HG03439 (cell line): ENCODE measurements around the gene LHFPL4.
"Not testable (repeated sequence)": the region's sequence is repeated elsewhere in the genome, so short reads cannot be mapped to it uniquely, and the experiment has no call there.

Source experiments
- ATAC-seq: cut with Tn5 transposase; IDR thresholded peaks from one replicate; pipeline ENCODE4 v1.9.1; 2021; ENCODE audit warnings: mild to moderate bottlenecking, moderate library complexity; ENCODE audit not compliant: unreplicated experiment

LHFPL4 gene

GRCh38 chr3:9553021-9553947 lies at the start of gene LHFPL4:
LHFPL4 (minus strand) TSS chr3:9553822; CDS start chr3:9552679, 1,143 bp downstream.
- no peak for ATAC-seq

DNA sequence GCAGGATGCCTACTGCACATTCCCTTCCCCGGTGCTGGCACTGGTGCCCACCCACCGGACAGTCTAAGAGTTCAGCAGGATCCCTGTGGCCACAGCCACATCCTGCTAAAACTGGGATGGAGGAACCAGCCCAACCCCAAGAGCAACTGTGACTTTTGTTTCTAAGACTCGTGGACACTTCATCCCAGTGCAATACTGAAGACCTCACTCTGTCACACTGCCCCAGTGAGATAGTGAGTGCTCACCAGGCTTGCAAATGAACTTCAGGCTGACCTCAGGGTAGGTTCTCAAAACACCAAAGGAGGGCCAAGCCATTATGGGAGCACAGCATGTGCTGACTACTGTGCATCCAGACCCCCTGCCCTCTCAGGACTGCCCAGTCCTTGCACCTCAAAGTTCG lies 49.0 kb upstream of the LHFPL4 start:
- no peak for ATAC-seq

DNA sequence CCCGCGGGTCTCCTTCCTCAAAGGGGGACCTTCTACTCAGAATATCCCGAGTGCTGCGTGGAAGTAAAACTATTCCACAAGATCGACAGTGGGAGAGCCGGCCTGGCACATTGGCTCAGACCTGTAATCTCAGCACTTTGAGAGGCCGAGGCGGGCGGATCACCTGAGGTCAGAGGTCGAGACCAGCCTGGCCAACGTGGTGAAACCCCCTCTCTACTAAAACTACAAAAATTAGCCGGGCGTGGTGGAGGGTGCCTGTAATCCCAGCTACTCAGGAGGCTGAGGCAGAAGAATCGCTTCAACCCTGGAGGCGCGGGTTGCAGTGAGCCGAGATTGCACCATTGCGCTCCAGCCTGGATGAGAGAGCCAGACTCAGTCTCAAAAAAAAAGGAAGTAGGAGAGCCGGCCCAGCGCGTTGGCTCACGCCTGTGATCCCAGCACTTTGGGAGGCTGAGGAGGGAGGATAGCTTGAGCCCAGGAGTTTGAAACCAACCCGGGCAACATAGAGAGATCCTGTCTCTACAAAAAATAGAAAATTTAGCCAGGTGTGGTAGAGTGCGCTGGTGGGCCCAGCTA lies 47.5 kb upstream of the LHFPL4 start:
- ATAC-seq, result not testable (repeated sequence)

DNA sequence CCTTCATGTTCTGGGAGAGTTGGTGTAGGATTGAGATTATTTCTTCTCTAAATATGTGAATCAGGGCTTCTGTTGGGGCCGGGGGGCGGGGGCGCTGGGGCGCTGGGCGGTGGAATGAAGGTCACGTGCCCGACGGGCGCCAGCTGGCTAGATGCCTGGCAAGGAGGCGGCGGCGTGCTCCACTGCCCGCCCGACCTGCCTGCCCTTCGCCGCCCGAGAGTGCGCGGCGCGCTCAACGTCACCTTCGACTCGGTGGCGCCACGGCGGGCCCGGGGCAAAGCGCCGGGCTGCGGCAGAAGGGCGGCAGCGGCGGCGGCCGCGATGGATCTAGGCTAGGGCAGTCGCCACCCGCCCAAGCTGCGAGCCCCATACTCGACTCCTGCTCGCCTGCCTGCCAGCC lies 47.0 kb upstream of the LHFPL4 start:
- ATAC-seq, result no peak

DNA sequence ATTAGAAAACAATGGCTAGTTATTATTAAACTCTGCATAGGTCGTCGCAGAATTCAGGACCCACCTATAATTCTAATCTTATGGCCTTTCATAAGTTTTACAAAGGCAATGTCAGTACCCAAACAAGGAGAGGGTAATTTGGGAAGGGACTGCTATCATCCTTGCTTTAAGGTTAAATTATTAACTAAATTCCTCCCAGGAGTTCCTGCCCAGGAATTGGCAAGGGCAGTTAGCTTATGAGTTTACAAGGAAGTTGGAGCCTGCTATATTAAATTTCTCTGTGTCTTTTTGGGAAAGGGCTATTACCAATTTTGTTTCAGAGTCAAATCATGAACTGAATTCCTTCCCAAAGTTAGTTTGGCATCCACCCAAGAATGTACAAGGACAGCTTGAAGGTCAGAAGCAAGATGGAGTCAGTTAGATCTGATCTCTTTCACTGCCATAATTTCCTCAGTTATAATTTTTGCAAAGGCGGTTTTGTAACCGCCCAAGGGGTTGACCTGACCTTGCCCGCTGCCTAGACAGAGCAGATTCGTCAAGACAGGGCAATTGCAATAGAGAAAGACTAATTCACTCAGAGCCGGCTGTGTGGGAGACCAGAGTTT lies 45.3 kb upstream of the LHFPL4 start:
- ATAC-seq, result no peak

DNA sequence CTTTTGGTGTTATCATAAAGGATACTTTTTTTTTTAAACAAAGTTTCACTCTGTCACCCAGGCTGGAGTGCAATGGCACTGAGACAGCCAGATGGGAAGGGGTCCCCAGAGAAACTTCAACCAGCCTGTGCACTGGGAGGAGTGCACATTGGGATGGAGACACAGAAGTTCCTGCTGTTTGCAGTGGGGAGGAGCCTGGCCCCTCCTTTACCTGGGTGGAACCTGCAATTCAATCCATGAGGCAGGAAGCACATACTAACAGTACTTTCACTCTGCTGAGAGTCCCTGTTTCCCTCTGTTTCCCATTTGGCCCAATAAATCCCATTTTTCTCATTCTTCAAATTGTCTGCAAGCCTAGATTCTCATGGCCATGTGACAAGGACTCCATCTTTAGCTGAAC lies 42.3 kb upstream of the LHFPL4 start:
- no peak for ATAC-seq

DNA sequence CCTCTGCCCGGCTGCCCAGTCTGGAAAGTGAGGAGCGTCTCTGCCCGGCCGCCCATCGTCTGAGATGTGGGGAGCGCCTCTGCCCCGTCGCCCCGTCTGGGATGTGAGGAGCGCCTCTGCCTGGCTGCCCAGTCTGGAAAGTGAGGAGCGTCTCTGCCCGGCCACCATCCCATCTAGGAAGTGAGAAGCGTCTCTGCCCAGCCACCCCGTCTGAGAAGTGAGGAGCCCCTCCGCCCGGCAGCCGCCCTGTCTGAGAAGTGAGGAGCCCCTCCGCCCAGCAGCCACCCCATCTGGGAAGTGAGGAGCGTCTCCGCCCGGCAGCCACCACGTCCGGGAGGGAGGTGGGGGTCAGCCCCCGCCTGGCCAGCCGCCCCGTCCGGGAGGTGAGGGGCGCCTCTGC lies 38.2 kb upstream of the LHFPL4 start:
- ATAC-seq, result not testable (repeated sequence)

DNA sequence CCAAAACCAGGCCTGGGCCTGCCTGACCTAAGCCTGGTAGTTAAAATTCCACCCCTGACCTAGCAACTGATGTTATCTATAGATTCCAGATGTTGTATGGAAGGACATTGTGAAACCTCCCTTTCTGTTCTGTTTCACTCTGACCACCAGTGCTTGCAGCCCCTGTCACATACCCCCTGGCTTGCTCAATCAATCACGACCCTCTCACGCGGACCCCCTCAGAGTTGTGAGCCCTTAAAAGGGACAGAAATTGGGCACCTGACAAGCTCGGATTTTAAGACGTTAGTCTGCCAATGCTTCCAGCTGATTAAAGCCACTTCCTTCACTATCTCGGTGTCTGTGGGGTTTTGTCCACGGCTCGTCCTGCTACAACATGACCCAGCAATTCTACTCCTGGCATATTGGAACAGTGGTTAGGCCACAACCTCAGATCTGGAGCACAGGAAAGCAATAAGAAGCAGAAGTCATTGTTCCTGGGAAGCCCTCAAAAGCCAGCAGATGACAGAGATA lies 36.7 kb upstream of the LHFPL4 start:
- ATAC-seq, result no peak

GRCh38 chr3:9583792-9584191 lies 30.2 kb upstream of the LHFPL4 start:
- no peak for ATAC-seq

GRCh38 chr3:9583371-9583770 lies 29.7 kb upstream of the LHFPL4 start:
- ATAC-seq, result no peak

DNA sequence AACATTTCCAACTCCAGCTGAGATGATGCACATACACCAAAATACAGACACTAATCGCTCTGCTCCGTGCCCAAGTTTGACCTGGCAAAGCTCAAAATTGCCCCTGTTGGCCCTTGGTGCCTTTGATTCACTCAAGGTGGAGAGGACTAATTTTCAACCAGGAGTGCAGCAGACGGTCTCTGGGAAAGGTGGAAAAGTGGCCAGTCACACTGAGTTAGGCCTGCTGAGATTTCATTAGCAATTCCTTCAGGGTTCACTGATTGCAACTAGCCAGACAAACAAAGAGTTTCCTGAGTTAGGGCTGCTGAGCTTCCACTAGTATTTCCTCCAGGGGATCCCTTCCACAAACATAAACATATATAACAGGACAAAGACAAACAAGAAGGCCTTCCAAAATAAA lies 28.7 kb upstream of the LHFPL4 start:
- ATAC-seq, result no peak

GRCh38 chr3:9581742-9582141 lies 28.1 kb upstream of the LHFPL4 start:
- no peak for ATAC-seq

- no peak for ATAC-seq
Measured at GRCh38 chr3:9569054-9569453, 15.4 kb upstream of the LHFPL4 start.

DNA sequence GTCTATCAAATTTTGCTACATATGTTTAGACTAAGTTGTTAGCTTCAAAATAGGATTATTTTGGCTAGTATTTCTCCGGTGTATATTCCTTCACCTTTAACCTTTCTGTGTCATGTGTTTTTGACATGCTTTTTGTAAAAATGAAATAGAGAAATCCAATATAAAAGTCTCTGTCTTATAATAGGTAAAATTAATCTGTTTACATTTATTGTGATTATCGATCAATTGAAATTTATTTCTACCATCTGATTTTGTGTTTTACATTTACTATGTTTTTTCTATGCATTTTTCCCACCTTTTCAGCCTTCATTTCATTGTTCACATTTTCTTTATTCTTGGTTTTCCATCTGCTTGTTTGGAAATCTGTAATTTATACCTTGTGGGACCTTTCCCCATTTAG lies 11.7 kb upstream of the LHFPL4 start:
- ATAC-seq, result no peak

- no peak for ATAC-seq
Measured at GRCh38 chr3:9563851-9564250, 10.2 kb upstream of the LHFPL4 start.

DNA sequence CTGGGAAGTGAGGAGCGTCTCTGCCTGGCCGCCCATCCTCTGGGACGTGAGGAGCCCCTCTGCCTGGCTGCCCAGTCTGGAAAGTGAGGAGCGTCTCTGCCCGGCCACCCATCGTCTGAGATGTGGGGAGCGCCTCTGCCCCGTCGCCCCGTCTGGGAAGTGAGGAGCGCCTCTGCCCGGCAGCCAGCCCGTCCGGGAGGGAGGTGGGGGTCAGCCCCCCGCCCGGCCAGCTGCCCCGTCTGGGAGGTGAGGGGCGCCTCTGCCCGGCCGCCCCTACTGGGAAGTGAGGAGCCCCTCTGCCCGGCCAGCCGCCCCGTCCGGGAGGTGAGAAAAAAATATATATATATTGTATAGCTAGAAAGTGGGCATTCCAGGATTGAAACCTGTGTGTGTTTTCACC lies 6.4 kb upstream of the LHFPL4 start:
- ATAC-seq, result not testable (repeated sequence)

GRCh38 chr3:9553948-9554513 lies 409 bp upstream of the LHFPL4 start:
- ATAC-seq, result no peak

DNA sequence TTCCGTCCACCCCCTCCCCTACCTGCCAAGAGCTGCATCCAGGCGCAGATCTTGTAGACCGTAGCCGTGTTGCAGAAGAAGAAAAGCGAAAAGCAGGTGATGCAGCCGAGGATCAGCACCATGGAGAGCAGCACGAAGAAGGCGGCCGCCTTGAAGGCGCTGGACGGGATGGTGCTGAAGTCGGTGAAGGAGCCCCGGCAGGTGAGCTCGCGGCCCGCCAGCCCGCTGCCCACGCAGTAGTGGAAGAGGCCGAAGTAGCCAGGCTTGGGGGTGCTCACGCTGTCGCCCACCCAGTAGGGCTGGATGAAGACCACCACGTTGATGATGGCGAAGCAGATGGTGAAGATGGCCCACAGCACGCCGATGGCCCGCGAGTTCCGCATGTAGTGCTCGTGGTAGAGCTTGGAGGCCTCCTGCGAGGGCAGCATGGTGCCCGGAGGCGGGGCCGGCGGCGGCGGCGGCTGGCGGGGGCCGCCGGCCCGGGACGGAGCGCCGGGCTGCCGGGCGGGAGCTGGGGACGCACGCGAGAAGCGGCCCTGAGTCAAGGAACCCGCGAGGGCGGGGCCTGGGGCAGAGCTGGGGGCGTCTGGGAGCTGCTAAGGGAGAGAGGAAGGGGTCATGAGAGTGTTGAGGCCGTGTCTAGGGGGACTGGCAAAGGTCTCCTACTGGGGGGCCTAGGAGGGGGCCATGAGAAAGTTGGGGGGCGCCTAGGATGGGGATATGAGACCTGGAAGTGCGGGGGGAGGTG lies 1.2 kb downstream of the LHFPL4 start:
- ATAC-seq, result no peak

DNA sequence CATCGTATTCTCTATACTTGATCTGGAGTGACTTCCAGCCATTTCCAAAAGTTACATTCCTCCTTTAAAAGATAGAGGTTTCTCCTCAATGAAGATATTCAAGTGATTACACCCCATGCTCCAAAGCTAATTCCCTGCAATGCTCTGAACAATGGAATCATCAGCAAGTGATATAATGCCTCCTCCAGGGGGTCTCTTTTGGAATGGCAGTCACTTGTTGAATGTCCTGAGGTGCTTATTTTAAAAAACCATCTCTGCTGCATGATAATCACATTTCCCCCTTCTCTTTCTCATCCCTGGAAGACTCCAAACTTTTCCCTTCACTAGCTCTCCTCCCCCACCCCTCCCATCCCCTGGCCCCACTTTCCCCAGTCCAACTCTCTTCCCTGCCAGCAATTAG lies 2.6 kb downstream of the LHFPL4 start:
- no peak for ATAC-seq

DNA sequence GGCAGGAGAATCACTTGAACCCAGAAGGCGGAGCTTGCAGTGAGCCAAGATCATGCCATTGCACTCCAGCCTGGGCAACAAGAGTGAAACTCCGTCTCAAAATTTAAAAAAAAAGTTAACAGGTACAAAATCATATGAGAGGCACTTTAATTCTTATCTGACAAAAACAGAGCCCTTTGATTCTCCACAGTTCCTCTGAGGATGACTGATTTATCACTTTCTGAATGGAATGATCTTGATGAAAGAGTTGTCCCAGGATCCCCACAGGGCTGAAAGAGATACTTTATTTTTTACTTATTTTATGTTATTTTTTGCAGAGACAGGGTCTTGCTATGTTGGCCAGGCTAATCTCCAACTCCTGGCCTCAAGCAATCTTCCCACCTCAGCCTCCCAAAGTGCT lies 4.0 kb downstream of the LHFPL4 start:
- no peak for ATAC-seq

DNA sequence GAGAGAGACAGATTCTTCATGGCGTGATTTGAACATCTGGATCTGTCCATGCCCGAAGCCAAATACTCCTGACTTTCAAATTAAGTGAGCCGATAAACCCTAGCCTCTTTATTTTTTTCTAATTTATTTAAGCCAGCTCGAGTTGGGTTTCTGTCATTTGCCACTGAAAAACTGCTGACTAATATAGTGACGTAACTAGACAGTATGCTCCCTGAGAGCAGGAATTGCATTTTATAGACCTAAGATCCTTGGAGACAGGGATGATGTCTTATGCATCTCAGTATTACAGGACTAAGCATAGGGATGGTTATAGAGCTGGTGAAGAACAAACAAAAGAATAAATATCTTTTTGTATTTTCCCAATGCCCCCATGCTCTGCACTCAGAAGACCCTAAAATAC lies 4.6 kb downstream of the LHFPL4 start:
- no peak for ATAC-seq
